Pancreas (tissue), 10 donors: ENCODE results near the gene GLI3. TPM values are rescaled to one million over a fixed set of nuclear protein-coding genes. Genes with fewer than 3 reads are reported as not detected.

Source experiments
- ATAC-seq, 4 donors: fragments of 200-7000 bp; cut with Tn5 transposase; one replicate each; pipeline versions ENCODE4 v1.8.0 to v1.9.1; 2020; ENCODE audit warnings: mild to moderate bottlenecking in 4 of 4, moderate library complexity in 4 of 4
- DNase-seq, 6 donors: peaks; one replicate each; pipeline ENCODE4 v3.0.0-alpha.2; 2020
- FAIRE-seq: peaks from 2 replicates; lab custom pipeline; 2012; peaks lifted over from hg19 to GRCh38; lab: Jason Lieb, UNC
- H3K27ac ChIP-seq, 4 donors: fragments of 200-600 bp; sonication (generic); 1 replicate in 3 of 4; 2 replicates in 1 of 4; pipeline versions ENCODE4 v1.5.0 to v1.8.0; 2020
- H3K27me3 ChIP-seq, 4 donors: fragments of 200-600 bp; one replicate each; pipeline ENCODE4 v1.8.0; 2021
- H3K36me3 ChIP-seq, 3 donors: fragments of 200-600 bp; sonication (generic) in 1 of 3; one replicate each; pipeline versions ENCODE4 v1.5.0 to v1.8.0; 2020 to 2021
- H3K4me1 ChIP-seq, 3 donors: fragments of 200-600 bp; one replicate each; pipeline ENCODE4 v1.8.0; 2021
- H3K4me3 ChIP-seq, 4 donors: fragments of 200-600 bp; sonication (generic) in 2 of 4; one replicate each; pipeline versions ENCODE4 v1.5.0 to v1.8.0; 2020 to 2021
- H3K9me3 ChIP-seq, 4 donors: fragments of 200-600 bp; one replicate each; pipeline ENCODE4 v1.8.0; 2021
- WGBS, 2 donors: extraction: QIAGEN DNeasy Blood & Tissue Kit; methylation state at CpG; one replicate each; pipeline ENCODE4 v1.1.7; 2013; 5-methylcytosine and 5-hydroxymethylcytosine counted together
- intact Hi-C, 3 donors: fragments of 100-400 bp; cut with DNase I; formaldehyde crosslinking; loops; one replicate each; pipeline versions ENCODE4 v1.11.1 to v1.14.2; 2022
- polyA plus RNA-seq, 2 donors: library from polyadenylated mRNA; stranded (reverse); fragments of 200-250 nt; gene quantifications; one replicate each; pipeline ENCODE4 v1.2.3, GENCODE V29; 2013
- total RNA-seq, 6 donors: library from RNA; stranded (reverse); fragmentation: NEBNext Ultra II Directional in 4 of 6; extraction: Animal tissue kit (Norgen Biotek cat#: 25700) in 4 of 6; gene quantifications; one replicate each; pipeline versions ENCODE4 v1.2.1 to v1.2.4, GENCODE V29; 2021 to 2023
- TF ChIP-seq, protein P1 (sequence below), 4 donors: fragments of 200-600 bp; sonication (generic) in 3 of 4; IDR thresholded peaks; one replicate each; pipeline versions ENCODE4 v1.5.0 to v1.8.0; 2021; ENCODE audit warnings: antibody characterized with exemption in 4 of 4
- donor health status: healthy with polysubstance abuse.
- donor health status: DM: no; HTN: no; CAD: no; lungs with moderate emphysema.
- donor health status: DM: no; HTN: no; CAD: no.
- donor health status: control.
- donor health status: control.
- donor health status: Bipolar disorder and iron deficiency.
- donor health status: DM: yes; HTN: yes; CAD: no.
- donor health status: DM: no; HTN: no; CAD: no.
- donor health status: DM: no; HTN: no; CAD: no.
- donor health status: DM: yes; HTN: yes; CAD: no.

GLI3 gene
- total and polyA plus RNA-seq, 8 donors, result 0.38 to 6.2 (median 1.4) TPM

DNA sequence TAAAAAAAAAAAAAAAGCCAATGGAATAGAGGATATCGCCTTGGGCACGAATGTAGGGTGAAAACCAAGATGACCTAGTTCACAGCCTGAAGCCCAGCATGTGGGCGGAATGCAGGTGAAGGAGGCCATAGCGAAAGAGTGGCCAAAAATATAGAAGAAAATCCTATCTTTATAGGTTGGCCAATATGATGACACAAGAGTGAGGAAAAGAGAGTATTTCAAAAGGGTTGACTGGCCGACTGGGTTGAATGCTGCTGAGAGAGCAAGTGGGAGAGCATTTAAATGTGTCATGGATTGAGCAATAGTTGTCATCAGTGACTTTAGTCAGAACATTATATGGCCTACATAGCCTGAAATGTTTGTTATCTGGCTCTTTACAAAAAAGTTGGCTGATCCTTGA lies 17.2 kb upstream of the GLI3 start:
- WGBS, 2 donors, result 77 to 89% methylated on average over 5 of the region's 5 CpGs
- no peak overlapping the region for H3K4me3 ChIP-seq
- no peak overlapping the region for H3K27ac ChIP-seq
- H3K9me3 ChIP-seq, result no peaks in the 10 kb centered on the region
- ATAC-seq (peak in 1 of 4 donors; percentile 29), FAIRE-seq (no peak), DNase-seq (no peak)
- H3K36me3 ChIP-seq, result no peaks in the 10 kb centered on the region
- H3K4me1 ChIP-seq, result no peaks in the 10 kb centered on the region
- TF ChIP-seq, protein P1, sequence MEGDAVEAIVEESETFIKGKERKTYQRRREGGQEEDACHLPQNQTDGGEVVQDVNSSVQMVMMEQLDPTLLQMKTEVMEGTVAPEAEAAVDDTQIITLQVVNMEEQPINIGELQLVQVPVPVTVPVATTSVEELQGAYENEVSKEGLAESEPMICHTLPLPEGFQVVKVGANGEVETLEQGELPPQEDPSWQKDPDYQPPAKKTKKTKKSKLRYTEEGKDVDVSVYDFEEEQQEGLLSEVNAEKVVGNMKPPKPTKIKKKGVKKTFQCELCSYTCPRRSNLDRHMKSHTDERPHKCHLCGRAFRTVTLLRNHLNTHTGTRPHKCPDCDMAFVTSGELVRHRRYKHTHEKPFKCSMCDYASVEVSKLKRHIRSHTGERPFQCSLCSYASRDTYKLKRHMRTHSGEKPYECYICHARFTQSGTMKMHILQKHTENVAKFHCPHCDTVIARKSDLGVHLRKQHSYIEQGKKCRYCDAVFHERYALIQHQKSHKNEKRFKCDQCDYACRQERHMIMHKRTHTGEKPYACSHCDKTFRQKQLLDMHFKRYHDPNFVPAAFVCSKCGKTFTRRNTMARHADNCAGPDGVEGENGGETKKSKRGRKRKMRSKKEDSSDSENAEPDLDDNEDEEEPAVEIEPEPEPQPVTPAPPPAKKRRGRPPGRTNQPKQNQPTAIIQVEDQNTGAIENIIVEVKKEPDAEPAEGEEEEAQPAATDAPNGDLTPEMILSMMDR (IDR thresholded peaks at IDR 0.05), result no peak
- intact Hi-C loops, result no loop called here
- H3K27me3 ChIP-seq, result peaks cover 0 to 3% (median 0%) of the 10 kb centered on the region in 4 donors

DNA sequence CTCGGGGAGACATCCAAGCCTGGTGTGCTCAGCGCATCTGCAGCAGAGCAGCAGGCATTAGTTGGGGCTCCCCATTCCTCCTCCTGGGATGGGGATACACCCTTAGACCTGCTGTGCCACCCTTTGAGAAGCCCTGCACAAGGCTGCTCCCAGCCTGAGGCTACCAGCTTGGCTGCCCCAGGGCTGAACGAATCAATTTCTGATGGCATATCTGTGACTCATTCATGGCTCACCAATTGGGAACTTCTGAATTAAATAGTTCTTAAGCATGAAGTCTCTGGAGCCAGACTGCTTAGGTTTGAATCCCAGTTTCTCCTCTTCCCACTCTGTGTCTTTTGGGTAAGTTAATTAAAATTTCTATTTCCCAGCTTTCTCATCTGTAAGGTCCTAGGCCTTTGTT lies 16.3 kb upstream of the GLI3 start:
- DNase-seq, result no peak
- intact Hi-C loops, result no loop called here
- ATAC-seq, result no peak
- Histone ChIP-seq H3K9me3 (no peaks in the 10 kb centered on the region), H3K36me3 (no peaks in the 10 kb centered on the region), H3K27me3 (no peaks in the 10 kb centered on the region), H3K27ac (no peak overlapping the region), H3K4me3 (no peak overlapping the region), H3K4me1 (no peaks in the 10 kb centered on the region)
- 64 to 81% methylated on average over 3 of the region's 3 CpGs for WGBS, 2 donors
- FAIRE-seq, result no peak
- TF ChIP-seq, protein P1 (IDR thresholded peaks at IDR 0.05), result no peak

DNA sequence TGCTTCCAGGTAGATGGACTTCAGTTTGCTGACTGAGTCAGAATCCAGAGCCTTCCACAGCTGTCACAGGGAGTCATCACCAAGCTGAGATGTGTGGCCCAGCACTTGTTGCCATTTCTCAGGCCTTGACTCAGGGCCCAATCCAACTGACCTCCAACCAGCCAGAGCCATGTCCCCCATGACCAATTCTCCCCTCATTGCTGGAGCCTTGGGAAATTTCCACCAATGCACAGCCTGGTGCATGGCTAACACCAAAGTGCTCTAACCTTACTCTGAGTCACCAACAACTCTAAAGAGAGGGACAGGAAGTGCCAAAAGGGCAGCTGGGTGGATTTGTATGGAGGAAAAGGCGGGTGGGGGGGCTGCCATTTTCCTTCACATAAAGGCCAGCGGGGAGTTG lies 13.4 kb upstream of the GLI3 start:
- intact Hi-C loops, result no loop called here
- no peak for DNase-seq
- H3K36me3 ChIP-seq, result no peaks in the 10 kb centered on the region
- 72 to 83% methylated on average over 2 of the region's 2 CpGs for WGBS, 2 donors
- TF ChIP-seq, protein P1 (IDR thresholded peaks at IDR 0.05), result no peak
- no peaks in the 10 kb centered on the region for H3K4me1 ChIP-seq
- no peak overlapping the region for H3K27ac ChIP-seq
- no peak for ATAC-seq
- no peak overlapping the region for H3K4me3 ChIP-seq
- no peaks in the 10 kb centered on the region for H3K9me3 ChIP-seq
- FAIRE-seq, result no peak
- H3K27me3 ChIP-seq, result no peaks in the 10 kb centered on the region

DNA sequence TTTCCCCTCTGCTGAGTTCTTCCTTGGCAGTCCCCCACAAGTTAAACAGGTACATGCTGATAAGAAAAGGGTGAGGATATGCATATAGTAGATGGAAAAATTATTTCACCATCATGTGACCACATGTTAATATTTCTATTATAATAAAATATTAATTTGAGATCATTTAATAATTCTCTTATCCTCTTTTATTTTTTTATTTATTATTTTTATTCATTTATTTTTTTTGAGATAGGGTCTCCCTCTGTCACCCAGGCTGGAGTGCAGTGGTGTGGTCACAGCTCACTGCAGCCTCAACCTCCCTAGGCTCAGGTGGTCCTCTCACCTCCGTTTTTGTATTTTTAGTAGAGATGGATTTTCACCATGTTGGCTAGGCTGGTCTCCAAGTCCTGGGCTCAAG lies 11.6 kb upstream of the GLI3 start:
- no peak for FAIRE-seq
- no peak overlapping the region for H3K4me3 ChIP-seq
- no peaks in the 10 kb centered on the region for H3K36me3 ChIP-seq
- H3K4me1 ChIP-seq, result no peaks in the 10 kb centered on the region
- ATAC-seq, result no peak
- intact Hi-C loops, result no loop called here
- no peaks in the 10 kb centered on the region for H3K27me3 ChIP-seq
- H3K27ac ChIP-seq, result no peak overlapping the region
- H3K9me3 ChIP-seq, result no peaks in the 10 kb centered on the region
- 54 to 55% methylated on average over 1 of the region's 1 CpG for WGBS, 2 donors
- TF ChIP-seq, protein P1 (IDR thresholded peaks at IDR 0.05), result no peak
- no peak for DNase-seq

DNA sequence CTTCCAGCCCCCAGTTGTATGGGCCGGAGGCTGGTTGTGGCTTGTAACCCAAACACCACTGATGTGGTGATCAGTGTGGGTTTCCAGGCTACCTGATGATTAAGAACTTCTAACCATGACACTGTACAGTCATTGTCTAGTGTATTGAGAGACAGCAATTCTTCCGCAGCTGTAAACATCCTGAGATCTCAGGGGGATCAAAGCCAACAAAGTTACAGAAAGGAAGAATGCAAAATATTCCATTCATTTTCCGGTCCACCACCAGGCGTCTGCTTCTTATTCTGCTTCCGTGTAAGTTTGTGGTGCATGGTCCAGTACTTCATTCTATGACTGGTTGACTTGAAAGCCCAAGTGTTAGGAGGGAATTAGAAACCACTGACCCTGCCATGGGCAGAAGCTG lies 10.3 kb upstream of the GLI3 start:
- Histone ChIP-seq H3K4me3 (no peak overlapping the region), H3K4me1 (no peaks in the 10 kb centered on the region), H3K27ac (no peak overlapping the region), H3K9me3 (no peaks in the 10 kb centered on the region), H3K27me3 (no peaks in the 10 kb centered on the region), H3K36me3 (no peaks in the 10 kb centered on the region)
- WGBS, 2 donors, result 63 to 71% methylated on average over 5 of the region's 5 CpGs
- ATAC-seq, result no peak
- TF ChIP-seq, protein P1 (IDR thresholded peaks at IDR 0.05), result no peak
- intact Hi-C loops, result no loop called here
- DNase-seq, result no peak
- FAIRE-seq, result no peak
